Astrocyte of the spinal cord (primary cell): ENCODE measurements around the gene ST3GAL2.
A peak's percentile ranks its signal among the peaks of the same experiment; 100 is the strongest.

Experiments
- DNase-seq: peaks from one replicate; pipeline ENCODE4 v3.0.0; 2011; ENCODE audit warnings: low read depth, low spot score
- H3K4me3 ChIP-seq: 2 replicates; pipeline ENCODE4 v1.5.1; 2011; ENCODE audit warnings: low read depth, mild to moderate bottlenecking, low read length, moderate library complexity
- CTCF ChIP-seq: IDR thresholded peaks from 2 replicates; pipeline ENCODE4 v1.5.1; 2012; ENCODE audit warnings: low read depth, mild to moderate bottlenecking, low read length, inconsistent platforms
- in situ Hi-C: cut with HindIII; loops from 2 replicates; pipeline ENCODE4 v1.10.0; 2017; ENCODE audit warnings: low sequenced_read_pairs

ST3GAL2 gene

GRCh38 chr16:70474320-70475053 is 35.6 kb upstream of the ST3GAL2 start:
- H3K4me3 ChIP-seq = no peak overlapping the region
- no peak for TF ChIP-seq CTCF
- in situ Hi-C loops = no loop called here
- no peak for DNase-seq

DNA sequence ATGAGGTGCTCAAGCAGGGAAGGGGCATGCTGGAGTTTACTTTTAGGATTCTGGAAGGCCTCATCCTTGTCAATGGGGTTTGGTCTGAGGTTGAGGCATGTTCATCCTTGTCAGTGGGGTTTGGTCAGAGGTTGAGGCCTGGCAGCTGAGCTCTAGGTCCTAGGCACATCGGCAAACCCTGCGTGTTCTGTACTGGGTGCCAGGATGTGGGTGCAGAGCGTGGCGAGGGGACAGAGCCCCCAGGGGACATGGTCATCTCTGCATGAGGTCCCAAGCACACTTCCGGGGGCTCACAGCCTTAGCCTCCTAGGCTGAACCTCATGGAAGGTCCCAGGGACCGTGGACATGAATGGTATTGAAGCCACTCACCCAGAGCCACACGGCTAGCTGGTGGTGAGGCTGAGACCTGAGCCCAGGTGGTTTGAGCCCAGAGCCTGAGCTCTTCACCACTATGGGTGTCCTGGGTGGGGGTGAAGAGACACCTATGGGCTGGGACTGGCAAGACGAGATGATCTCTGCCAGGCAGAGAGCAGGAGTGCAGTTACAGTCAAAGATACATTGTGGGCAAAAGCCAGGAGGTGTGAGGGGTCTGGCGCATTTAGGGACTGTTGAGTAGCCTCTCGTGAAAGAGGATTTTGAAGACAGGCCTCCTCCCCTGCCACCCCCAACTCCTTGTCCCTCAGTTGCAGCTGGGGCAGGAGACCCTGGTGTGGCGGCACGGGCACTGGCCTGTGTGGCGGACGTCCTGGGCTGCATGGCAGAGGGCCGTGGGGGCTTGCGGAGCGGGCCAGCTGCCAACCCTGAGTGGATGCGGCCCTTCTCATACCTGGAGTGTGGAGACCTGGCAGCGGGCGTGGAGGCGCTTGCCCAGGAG is 34.8 kb upstream of the ST3GAL2 start:
- in situ Hi-C loops = no loop called here
- DNase-seq = no peak
- H3K4me3 ChIP-seq = no peak overlapping the region
- no peak for TF ChIP-seq CTCF

GRCh38 chr16:70472786-70473433 is 34.0 kb upstream of the ST3GAL2 start:
- H3K4me3 ChIP-seq = no peak overlapping the region
- in situ Hi-C loops = no loop called here
- TF ChIP-seq CTCF = no peak
- no peak for DNase-seq

GRCh38 chr16:70470927-70471341 is 32.0 kb upstream of the ST3GAL2 start:
- peak; percentile 64 for TF ChIP-seq CTCF
- peak; percentile 18 for DNase-seq
- in situ Hi-C loops = no loop called here
- H3K4me3 ChIP-seq = no peak overlapping the region

DNA sequence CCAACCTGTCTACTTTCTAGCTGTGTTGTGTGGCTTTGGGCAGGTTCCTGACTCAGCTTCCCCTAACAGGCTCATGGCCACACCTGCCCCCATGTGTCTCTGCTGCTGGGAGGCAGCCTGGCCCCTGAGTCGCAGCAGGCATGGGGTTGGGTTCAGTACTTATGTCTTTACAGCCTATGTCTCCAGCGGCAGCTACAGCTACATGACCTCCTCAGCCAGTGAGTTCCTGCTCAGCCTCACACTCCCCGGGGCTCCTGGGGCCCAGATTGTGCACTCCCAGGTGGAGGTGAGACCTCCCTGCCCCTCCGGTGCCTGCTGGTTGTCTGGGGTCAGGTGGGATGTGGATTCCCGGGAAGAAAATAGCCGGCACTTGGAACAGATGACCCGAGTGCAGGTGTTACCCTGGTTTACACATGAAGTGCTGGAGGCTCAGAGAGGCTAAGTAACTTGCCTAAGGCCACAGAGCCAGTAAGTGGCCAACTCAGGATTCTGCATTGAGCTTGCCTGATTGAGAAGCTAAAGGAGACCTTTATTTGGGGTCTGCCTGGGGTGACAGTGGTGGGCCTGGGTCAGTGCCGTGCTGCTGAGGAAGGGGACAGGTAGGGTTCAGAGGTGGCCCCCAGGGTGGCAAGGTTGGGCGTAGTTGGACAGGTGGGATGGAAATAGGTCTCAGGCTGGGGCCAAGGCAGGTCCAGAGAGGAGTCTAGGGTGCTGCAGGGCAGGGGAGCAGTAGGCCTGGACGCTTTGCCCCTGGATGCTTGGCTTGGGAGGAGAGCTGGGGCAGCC is 31.4 kb upstream of the ST3GAL2 start:
- in situ Hi-C loops = no loop called here
- no peak for TF ChIP-seq CTCF
- no peak for DNase-seq
- no peak overlapping the region for H3K4me3 ChIP-seq
